ENCODE results near the gene ATXN1.

DNA sequence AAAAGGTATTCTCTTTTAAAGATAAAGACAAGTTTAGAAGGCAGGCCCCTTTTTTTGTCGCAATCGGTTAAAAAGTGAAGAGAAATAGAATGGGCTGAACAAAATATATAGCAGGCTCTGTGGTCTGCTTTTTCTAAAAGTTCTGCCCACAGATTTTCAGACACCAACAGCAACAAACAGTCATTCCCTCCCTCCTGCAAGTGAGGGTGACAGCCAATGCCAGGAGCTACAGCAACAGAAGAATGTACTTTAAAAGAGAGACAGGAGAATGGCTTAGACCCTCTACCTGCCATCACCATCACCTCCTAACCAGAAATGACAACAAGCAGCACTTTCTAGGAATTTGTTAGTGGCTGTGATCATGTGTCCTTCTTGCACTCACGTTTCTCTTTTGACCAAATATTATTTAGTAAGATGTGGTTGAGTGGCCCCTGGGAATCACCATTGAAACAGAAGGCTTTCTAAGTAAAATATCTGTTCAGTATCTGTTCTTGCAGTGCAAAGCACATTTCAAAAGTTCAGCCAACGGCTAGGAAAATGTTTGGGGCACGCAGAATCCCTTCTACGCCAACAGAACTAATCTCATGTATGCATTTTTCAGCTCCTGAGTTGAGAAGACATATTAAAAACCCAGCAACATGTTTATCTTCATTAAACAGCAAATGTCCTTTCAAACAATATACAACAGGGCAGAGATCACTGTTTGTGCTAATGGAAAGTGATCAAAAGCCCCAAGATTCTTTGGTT lies 248.5 kb downstream of the ATXN1 start:
- no peak for TF ChIP-seq ARNTL (CRISPR knock-in tag; IDR thresholded peaks at IDR 0.05; ENCODE audit: borderline replicate concordance, low read depth)
- TF ChIP-seq, protein P1, sequence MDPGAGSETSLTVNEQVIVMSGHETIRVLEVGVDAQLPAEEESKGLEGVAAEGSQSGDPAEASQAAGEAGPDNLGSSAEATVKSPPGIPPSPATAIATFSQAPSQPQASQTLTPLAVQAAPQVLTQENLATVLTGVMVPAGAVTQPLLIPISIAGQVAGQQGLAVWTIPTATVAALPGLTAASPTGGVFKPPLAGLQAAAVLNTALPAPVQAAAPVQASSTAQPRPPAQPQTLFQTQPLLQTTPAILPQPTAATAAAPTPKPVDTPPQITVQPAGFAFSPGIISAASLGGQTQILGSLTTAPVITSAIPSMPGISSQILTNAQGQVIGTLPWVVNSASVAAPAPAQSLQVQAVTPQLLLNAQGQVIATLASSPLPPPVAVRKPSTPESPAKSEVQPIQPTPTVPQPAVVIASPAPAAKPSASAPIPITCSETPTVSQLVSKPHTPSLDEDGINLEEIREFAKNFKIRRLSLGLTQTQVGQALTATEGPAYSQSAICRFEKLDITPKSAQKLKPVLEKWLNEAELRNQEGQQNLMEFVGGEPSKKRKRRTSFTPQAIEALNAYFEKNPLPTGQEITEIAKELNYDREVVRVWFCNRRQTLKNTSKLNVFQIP (CRISPR knock-in tag; IDR thresholded peaks at IDR 0.05; ENCODE audit: borderline replicate concordance, low read depth): no peak
- no peak for TF ChIP-seq ZFP3 (CRISPR knock-in tag; IDR thresholded peaks at IDR 0.05)
- TF ChIP-seq PPARA (CRISPR knock-in tag; IDR thresholded peaks at IDR 0.05; ENCODE audit: borderline replicate concordance): no peak
- TF ChIP-seq SNAI2 (CRISPR knock-in tag; IDR thresholded peaks at IDR 0.05): no peak
- no peak for TF ChIP-seq CREB5 (CRISPR knock-in tag; IDR thresholded peaks at IDR 0.05; ENCODE audit: low read depth)
- TF ChIP-seq, protein P2, sequence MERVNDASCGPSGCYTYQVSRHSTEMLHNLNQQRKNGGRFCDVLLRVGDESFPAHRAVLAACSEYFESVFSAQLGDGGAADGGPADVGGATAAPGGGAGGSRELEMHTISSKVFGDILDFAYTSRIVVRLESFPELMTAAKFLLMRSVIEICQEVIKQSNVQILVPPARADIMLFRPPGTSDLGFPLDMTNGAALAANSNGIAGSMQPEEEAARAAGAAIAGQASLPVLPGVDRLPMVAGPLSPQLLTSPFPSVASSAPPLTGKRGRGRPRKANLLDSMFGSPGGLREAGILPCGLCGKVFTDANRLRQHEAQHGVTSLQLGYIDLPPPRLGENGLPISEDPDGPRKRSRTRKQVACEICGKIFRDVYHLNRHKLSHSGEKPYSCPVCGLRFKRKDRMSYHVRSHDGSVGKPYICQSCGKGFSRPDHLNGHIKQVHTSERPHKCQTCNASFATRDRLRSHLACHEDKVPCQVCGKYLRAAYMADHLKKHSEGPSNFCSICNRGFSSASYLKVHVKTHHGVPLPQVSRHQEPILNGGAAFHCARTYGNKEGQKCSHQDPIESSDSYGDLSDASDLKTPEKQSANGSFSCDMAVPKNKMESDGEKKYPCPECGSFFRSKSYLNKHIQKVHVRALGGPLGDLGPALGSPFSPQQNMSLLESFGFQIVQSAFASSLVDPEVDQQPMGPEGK (CRISPR knock-in tag; IDR thresholded peaks at IDR 0.05; ENCODE audit: borderline replicate concordance): no peak
- TF ChIP-seq GLIS3 (CRISPR knock-in tag; IDR thresholded peaks at IDR 0.05): no peak
- TF ChIP-seq ZNF8 (CRISPR knock-in tag; IDR thresholded peaks at IDR 0.05): no peak
- no peak for TF ChIP-seq ZC3H10 (CRISPR knock-in tag; IDR thresholded peaks at IDR 0.05)
- no peak for TF ChIP-seq CSRNP3 (CRISPR knock-in tag; IDR thresholded peaks at IDR 0.05)
- TF ChIP-seq BACH2 (CRISPR knock-in tag; IDR thresholded peaks at IDR 0.05; ENCODE audit: borderline replicate concordance): no peak
